Body of pancreas (tissue), 4 donors: ENCODE results near the gene TPMT. TPM values are rescaled to one million over a fixed set of nuclear protein-coding genes. Genes with fewer than 3 reads are reported as not detected.

ENCODE experiments used
- ATAC-seq: fragments of 150-250 bp; one replicate; pipeline ENCODE4 v1.9.1; 2016
- DNase-seq, 4 donors: peaks; one replicate each; pipeline ENCODE4 v3.0.0-alpha.2; 2019
- H3K27ac ChIP-seq, 4 donors: fragments of 200-600 bp; sonication (generic); 1 replicate in 3 of 4; 2 replicates in 1 of 4; pipeline versions ENCODE4 v1.5.1 to v1.6.1; 2016 to 2019; ENCODE audit warnings: mild to moderate bottlenecking in 1 of 4, mixed read lengths in 1 of 4, moderate library complexity in 1 of 4
- H3K27me3 ChIP-seq, 2 donors: fragments of 200-600 bp; sonication (generic); one replicate each; pipeline ENCODE4 v1.6.0; 2016; ENCODE audit warnings: mild to moderate bottlenecking in 1 of 2
- H3K36me3 ChIP-seq, 2 donors: fragments of 200-600 bp; sonication (generic); replicated peaks in 1 of 2; 2 replicates each; pipeline ENCODE4 v1.5.1; 2016; ENCODE audit warnings: low read depth in 2 of 2; ENCODE audit not compliant: insufficient read depth in 1 of 2
- H3K4me1 ChIP-seq: fragments of 200-600 bp; sonication (generic); one replicate; pipeline ENCODE4 v1.6.0; 2016
- H3K4me3 ChIP-seq, 2 donors: fragments of 200-600 bp; sonication (generic); 1 replicate in 1 of 2; 2 replicates in 1 of 2; pipeline ENCODE4 v1.5.1; 2016 to 2019
- H3K9me3 ChIP-seq, 3 donors: fragments of 200-600 bp; sonication (generic); 1 replicate in 2 of 3; 2 replicates in 1 of 3; pipeline ENCODE4 v1.5.1; 2016
- POLR2A ChIP-seq, 3 donors: fragments of 450-650 bp; IDR thresholded peaks; one replicate each; pipeline ENCODE4 v1.6.1; 2016; ENCODE audit warnings: antibody characterized with exemption in 3 of 3, mild to moderate bottlenecking in 2 of 3
- WGBS, 2 donors: methylation state at CpG; one replicate each; pipeline ENCODE4 v1.1.5; 2017; 5-methylcytosine and 5-hydroxymethylcytosine counted together
- intact Hi-C: fragments of 100-400 bp; cut with DNase I; formaldehyde crosslinking; loops from one replicate; pipeline ENCODE4 v1.15.1; 2023
- total RNA-seq, 2 donors: library from RNA; depleted of rRNA; stranded (reverse); fragments of >200 nt; gene quantifications; one replicate each; pipeline ENCODE4 v1.1.0, GENCODE V29; 2016
- TF ChIP-seq, protein P1 (sequence below), 7 experiments: fragments of 450-650 bp in 4 of 7; fragments of 200-600 bp in 3 of 7; sonication (generic) in 3 of 7; IDR thresholded peaks; one replicate each; pipeline ENCODE4 v1.5.1; 2016 to 2019; ENCODE audit warnings: antibody characterized with exemption in 7 of 7

Gene TPMT
- total RNA-seq, 2 donors from 2014 or later, result 4.6 to 8.0 TPM

- H3K4me1 ChIP-seq, result no peaks in the 10 kb centered on the region
- intact Hi-C loops, result no loop called here
- DNase-seq (no peak), ATAC-seq (no peak)
- 76% methylated on average over 2 of the region's 2 CpGs for WGBS, 2 donors
- H3K27me3 ChIP-seq, result no peaks in the 10 kb centered on the region
- H3K36me3 ChIP-seq, result no peaks in the 10 kb centered on the region
- no peak overlapping the region for H3K4me3 ChIP-seq
- no peaks in the 10 kb centered on the region for H3K9me3 ChIP-seq
- H3K27ac ChIP-seq, result no peak overlapping the region
- TF ChIP-seq, protein P1, sequence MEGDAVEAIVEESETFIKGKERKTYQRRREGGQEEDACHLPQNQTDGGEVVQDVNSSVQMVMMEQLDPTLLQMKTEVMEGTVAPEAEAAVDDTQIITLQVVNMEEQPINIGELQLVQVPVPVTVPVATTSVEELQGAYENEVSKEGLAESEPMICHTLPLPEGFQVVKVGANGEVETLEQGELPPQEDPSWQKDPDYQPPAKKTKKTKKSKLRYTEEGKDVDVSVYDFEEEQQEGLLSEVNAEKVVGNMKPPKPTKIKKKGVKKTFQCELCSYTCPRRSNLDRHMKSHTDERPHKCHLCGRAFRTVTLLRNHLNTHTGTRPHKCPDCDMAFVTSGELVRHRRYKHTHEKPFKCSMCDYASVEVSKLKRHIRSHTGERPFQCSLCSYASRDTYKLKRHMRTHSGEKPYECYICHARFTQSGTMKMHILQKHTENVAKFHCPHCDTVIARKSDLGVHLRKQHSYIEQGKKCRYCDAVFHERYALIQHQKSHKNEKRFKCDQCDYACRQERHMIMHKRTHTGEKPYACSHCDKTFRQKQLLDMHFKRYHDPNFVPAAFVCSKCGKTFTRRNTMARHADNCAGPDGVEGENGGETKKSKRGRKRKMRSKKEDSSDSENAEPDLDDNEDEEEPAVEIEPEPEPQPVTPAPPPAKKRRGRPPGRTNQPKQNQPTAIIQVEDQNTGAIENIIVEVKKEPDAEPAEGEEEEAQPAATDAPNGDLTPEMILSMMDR (IDR thresholded peaks at IDR 0.05), result no peak
- TF ChIP-seq POLR2A (IDR thresholded peaks at IDR 0.05), result no peak
These were observed 53.0 kb downstream of the TPMT start for GRCh38 chr6:18101873-18102272.

DNA sequence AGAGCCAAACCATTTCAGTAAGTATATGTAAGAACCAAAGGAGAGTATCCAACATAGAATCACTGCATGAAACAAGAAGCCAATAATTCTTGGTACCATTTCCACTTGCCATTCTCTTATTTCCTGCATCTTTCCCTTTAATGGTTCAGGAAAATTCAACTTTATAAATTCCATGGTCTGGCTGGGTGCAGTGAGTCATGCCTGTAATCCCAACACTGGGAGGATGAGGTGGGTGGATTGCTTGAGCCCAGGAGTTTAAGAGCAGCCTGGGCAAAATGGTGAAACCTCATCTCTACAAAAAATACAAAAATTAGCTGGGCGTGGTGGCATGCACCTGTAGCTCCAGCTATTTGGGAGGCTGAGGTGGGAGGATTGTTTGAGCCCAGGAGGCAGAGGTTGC is 53.6 kb downstream of the TPMT start:
- Histone ChIP-seq H3K9me3 (no peaks in the 10 kb centered on the region), H3K4me1 (no peaks in the 10 kb centered on the region), H3K27ac (no peak overlapping the region), H3K36me3 (no peaks in the 10 kb centered on the region), H3K4me3 (no peak overlapping the region), H3K27me3 (no peaks in the 10 kb centered on the region)
- DNase-seq (no peak), ATAC-seq (no peak)
- 71 to 74% methylated on average over 1 of the region's 1 CpG for WGBS, 2 donors
- TF ChIP-seq POLR2A (IDR thresholded peaks at IDR 0.05), result no peak
- TF ChIP-seq, protein P1 (IDR thresholded peaks at IDR 0.05), result no peak
- intact Hi-C loops, result no loop called here

DNA sequence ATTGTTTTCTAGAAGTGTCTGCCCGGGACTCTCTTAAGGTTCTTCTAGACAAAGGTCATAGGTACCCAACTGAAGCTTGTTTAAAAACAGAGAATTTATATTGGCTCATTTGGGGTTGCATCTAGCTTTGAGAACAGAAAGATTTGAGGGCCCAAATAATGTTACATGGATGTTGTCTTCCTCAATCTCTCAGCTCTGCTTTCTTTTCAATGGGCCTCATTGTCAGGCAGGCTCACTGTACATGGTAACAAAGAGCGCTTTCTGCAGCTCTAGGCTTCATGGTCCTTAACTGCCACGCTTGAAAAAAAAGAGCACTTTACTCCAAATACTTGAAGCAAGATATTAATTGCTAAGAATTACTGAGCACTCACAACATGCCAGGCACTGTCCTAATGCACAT is 54.6 kb downstream of the TPMT start:
- Histone ChIP-seq H3K4me3 (no peak overlapping the region), H3K9me3 (no peaks in the 10 kb centered on the region), H3K27me3 (no peaks in the 10 kb centered on the region), H3K36me3 (no peaks in the 10 kb centered on the region), H3K4me1 (no peaks in the 10 kb centered on the region), H3K27ac (no peak overlapping the region)
- DNase-seq (no peak), ATAC-seq (no peak)
- TF ChIP-seq, protein P1 (IDR thresholded peaks at IDR 0.05), result no peak
- TF ChIP-seq POLR2A (IDR thresholded peaks at IDR 0.05), result no peak
- intact Hi-C loops, result no loop called here
- 62 to 72% methylated on average over 3 of the region's 3 CpGs for WGBS, 2 donors

DNA sequence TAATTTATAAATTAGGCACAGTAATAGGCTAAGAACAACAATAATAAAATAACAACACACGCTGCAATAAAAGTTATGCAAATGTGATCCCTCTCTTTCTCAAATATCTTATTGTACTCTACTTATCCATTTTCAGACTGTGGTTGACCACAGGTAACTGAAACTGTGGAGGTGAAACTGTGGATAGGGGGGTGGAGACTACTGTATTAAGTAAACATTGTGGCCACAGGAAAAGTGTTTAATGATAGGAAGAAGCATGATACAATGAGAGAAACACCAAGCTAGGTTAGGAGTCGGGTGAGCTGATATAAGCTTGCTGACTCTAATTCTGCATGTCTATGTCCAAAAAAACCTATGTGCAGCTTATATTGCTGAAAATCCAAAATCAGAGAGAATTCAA is 55.4 kb downstream of the TPMT start:
- H3K27ac ChIP-seq, result no peak overlapping the region
- H3K27me3 ChIP-seq, result no peaks in the 10 kb centered on the region
- no peaks in the 10 kb centered on the region for H3K36me3 ChIP-seq
- no peaks in the 10 kb centered on the region for H3K4me1 ChIP-seq
- intact Hi-C loops, result no loop called here
- no peaks in the 10 kb centered on the region for H3K9me3 ChIP-seq
- DNase-seq (no peak), ATAC-seq (no peak)
- TF ChIP-seq POLR2A (IDR thresholded peaks at IDR 0.05), result no peak
- TF ChIP-seq, protein P1 (IDR thresholded peaks at IDR 0.05), result no peak
- 85 to 86% methylated on average over 2 of the region's 2 CpGs for WGBS, 2 donors
- no peak overlapping the region for H3K4me3 ChIP-seq

- no peaks in the 10 kb centered on the region for H3K4me1 ChIP-seq
- 82 to 85% methylated on average over 3 of the region's 3 CpGs for WGBS, 2 donors
- H3K36me3 ChIP-seq, result no peaks in the 10 kb centered on the region
- no peaks in the 10 kb centered on the region for H3K27me3 ChIP-seq
- TF ChIP-seq, protein P1 (IDR thresholded peaks at IDR 0.05), result no peak
- TF ChIP-seq POLR2A (IDR thresholded peaks at IDR 0.05), result no peak
- no peak for DNase-seq
- H3K27ac ChIP-seq, result no peak overlapping the region
- no peak for ATAC-seq
- no peak overlapping the region for H3K4me3 ChIP-seq
- H3K9me3 ChIP-seq, result no peaks in the 10 kb centered on the region
- intact Hi-C loops, result no loop called here
These were observed 58.5 kb downstream of the TPMT start for GRCh38 chr6:18096423-18096822.
